ENCODE data around the gene H6PD.

The H6PD gene

DNA sequence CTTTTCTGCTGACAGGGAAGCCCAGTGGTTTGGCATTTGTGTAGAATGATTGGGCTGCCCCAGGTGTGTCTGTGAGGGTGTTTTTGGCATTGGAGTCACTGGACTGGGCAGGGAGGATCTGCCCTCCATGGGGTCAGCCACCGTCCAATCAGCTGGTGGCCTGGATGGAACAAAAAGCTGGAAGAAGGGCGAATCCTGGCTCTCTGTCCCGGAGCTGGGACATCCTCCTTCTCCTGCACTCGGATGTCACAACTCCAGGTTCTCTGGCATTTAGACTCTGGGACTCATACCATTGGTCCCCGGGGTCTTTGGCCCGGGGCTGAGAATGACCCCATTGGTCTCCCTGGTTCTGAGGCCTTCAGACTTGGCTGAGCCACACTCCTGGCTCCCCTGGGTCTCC is 69.3 kb downstream of the H6PD start:
- no peak for TF ChIP-seq CTCF (IDR thresholded peaks at IDR 0.05; ENCODE audit: insufficient read depth, low read depth, low read length, missing control alignments)
- H3K4me3 ChIP-seq (ENCODE audit: low read length), result no peak overlapping the region
- DNase-seq (ENCODE audit: low read depth), result no peak

- no peak for TF ChIP-seq CTCF (IDR thresholded peaks at IDR 0.05; ENCODE audit: insufficient read depth, low read depth, low read length, missing control alignments)
- no peak for DNase-seq (ENCODE audit: low read depth)
- H3K4me3 ChIP-seq (ENCODE audit: low read length), result no peak overlapping the region
Measured at GRCh38 chr1:9305216-9305615, 70.6 kb downstream of the H6PD start.

DNA sequence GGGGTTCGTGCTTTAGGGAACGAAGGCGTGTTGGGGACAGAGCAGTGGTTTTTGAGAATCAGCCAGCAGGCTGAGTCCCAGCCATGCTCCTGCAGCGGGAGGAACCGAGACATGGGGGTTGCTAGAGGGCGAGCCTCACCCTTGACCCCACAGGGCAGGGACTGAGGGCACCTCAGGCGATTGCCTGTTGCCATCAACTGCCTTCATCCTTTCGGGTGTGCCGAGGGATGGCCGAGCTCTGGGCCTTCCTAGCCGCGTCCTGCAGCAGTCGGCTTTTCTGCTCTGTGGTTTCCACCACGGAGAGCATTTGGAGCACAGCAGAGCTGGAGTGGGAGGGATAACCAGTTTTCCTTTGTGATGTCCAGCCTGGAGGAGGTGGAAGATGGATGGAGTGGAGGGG is 71.4 kb downstream of the H6PD start:
- DNase-seq (ENCODE audit: low read depth), result no peak
- no peak for TF ChIP-seq CTCF (IDR thresholded peaks at IDR 0.05; ENCODE audit: insufficient read depth, low read depth, low read length, missing control alignments)
- no peak overlapping the region for H3K4me3 ChIP-seq (ENCODE audit: low read length)

GRCh38 chr1:9307303-9307702 is 72.7 kb downstream of the H6PD start:
- no peak for TF ChIP-seq CTCF (IDR thresholded peaks at IDR 0.05; ENCODE audit: insufficient read depth, low read depth, low read length, missing control alignments)
- no peak overlapping the region for H3K4me3 ChIP-seq (ENCODE audit: low read length)
- DNase-seq (ENCODE audit: low read depth), result no peak

DNA sequence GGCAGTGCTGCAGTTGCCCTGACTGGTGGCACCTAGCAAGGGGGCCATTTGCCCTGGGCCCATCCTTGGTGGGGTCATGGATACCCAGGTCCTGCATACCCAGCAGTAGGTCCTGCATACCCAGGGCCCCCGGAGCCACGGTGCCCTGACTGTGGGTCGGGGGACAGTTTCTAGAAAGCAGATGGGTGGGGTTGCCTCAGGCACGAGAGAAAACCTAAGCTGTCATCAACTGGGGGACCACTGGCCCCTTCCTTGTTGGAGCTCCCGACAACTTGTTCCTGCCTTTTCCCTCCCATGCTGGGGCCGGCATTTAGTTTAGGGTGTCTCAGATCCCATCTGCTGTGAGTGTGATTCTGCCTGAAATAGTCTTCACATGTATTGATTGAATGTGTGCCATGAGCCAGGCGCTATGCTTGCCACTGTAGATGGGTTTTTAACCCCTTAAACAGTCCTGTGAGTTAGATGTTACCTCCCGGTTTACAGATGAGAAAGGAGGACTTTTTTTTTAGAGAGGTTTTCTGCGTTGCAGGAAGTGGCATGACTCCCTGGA is 73.7 kb downstream of the H6PD start:
- no peak for TF ChIP-seq CTCF (IDR thresholded peaks at IDR 0.05; ENCODE audit: insufficient read depth, low read depth, low read length, missing control alignments)
- no peak overlapping the region for H3K4me3 ChIP-seq (ENCODE audit: low read length)
- no peak for DNase-seq (ENCODE audit: low read depth)

- no peak for TF ChIP-seq CTCF (IDR thresholded peaks at IDR 0.05; ENCODE audit: insufficient read depth, low read depth, low read length, missing control alignments)
- DNase-seq (ENCODE audit: low read depth), result no peak
- H3K4me3 ChIP-seq (ENCODE audit: low read length), result no peak overlapping the region
Measured at GRCh38 chr1:9309080-9309479, 74.5 kb downstream of the H6PD start.

GRCh38 chr1:9309991-9310390 is 75.4 kb downstream of the H6PD start:
- no peak for DNase-seq (ENCODE audit: low read depth)
- no peak for TF ChIP-seq CTCF (IDR thresholded peaks at IDR 0.05; ENCODE audit: insufficient read depth, low read depth, low read length, missing control alignments)
- H3K4me3 ChIP-seq (ENCODE audit: low read length), result no peak overlapping the region

Measured in epithelial cell of esophagus (primary cell).